Smooth muscle cell of the brain vasculature (primary cell): ENCODE data around the gene PACSIN3.

Source experiments
- DNase-seq: peaks from one replicate; pipeline ENCODE4 v3.0.0-alpha.2; 2012; ENCODE audit warnings: low read depth, low spot score

Gene PACSIN3

GRCh38 chr11:47176328-47177228 lies 9.7 kb downstream of the PACSIN3 start, which contains the start of gene ARFGAP2:
TSS of gene ARFGAP2 (minus strand) at chr11:47176879. CDS start at chr11:47176853, 26 bp downstream.
- peak; percentile 89 for DNase-seq

GRCh38 chr11:47175746-47176327 lies 10.4 kb downstream of the PACSIN3 start:
- DNase-seq = no peak

DNA sequence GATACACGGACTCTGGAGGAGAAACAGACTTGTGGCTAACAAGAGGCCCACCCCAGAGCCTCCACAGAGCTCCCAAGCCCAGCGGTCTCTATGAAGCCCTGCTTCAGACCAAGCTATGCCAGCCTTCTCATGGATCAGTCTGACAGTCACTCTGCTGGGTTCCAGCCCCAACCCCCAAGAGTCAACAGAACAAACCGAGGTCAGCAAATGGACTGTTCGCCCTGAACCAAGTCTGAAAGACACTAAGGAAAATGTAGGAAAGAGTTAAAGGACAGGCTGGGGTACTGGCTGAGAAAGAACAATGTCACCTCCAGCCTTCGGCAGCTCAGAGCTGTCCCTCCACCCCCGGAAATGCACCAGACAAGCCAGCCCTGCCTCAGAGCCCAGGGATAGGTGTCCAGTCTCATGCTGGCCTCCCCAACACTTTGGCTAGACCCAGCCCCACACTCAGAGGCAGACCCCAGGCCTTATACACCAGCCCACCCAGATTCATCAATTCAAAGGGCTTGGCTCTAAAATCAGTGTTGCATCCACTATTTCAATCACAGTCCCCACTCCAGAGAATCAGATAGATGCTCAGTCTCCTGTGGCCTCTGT lies 13.4 kb downstream of the PACSIN3 start:
- no peak for DNase-seq

GRCh38 chr11:47171856-47172255 lies 14.4 kb downstream of the PACSIN3 start:
- no peak for DNase-seq

DNA sequence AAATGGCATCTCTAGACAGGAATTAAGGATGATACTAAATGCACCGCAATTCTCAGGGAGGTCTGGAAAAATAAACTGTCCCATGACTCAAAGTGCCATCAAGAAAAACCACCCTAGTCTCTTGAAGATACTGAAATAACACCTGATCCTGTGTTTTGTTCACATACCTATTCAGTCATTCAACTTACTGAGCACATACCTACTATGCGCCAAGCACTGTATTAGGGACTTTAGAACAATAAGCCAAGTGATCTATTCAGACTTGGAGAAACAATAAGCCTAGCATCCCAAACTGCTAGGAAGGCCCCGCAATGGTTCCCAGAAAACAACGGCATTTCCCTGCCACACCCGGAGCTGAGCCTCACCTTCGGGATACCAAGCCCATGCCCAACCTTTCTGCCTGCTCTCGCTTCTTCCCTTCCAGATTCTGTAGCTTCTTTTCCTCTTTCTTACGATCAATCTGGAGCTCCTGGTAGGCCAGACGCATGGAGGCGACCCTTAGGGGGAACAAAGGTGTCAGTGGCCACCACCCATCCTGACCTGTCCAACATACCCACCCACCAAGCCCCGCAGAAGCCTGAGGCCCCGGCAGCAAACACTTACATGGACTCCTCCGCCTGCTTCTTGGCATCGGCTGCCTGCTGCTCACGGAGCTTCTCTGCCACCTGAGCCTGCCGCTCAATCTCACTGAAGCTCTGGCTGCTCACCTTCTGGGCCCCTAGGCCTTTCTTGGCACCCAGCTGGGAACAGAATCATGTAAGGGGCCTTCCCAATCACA lies 15.0 kb downstream of the PACSIN3 start:
- DNase-seq = no peak

GRCh38 chr11:47166368-47166767 lies 19.9 kb downstream of the PACSIN3 start:
- DNase-seq = no peak

DNA sequence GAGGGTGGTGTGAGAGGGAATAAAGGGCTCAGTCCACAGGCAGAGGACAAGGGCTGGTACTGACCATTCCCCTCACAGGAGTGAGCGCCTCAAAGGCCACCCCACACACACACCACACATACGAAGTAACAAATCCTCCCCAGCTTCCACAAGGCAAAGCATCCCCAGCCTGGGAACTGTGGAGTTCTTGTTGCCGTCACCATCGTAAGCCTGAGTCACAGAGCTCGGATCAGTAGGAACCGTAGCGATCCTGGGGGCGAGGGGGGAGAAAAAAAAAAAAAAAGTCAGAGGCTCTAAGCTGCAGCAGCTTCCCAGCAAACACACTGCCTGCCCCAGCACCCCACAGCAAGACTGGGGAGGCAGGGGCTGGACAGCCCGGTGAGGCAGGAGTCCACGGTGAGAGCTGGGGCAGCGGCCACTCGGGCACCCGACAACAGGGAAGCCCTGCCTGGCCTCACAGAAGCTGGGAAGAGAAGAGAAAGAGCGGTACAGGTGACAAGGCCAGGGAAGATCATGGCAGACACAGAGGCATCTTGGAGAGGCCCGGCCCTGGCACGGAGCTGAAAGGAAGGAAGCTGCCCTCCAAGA lies 20.9 kb downstream of the PACSIN3 start:
- DNase-seq = no peak

DNA sequence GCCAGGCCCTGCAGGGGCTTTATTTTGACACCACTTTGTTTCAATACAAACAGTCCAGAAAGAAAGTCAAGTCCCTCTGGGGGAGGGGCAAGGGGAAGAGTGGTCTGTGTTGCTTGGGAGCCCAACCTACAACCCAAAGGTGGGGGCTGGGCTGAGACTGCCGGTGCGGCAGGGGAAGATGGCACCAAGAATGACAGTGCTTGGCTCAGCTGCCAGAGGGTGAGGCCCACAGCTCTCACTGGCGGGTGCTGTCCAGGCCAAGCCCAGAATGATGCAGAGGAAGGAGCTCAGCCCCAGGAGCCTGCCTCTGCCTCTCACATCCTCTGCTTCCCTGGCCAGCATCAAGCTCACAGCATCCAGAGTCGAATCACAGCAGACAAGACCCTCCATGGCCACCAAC lies 21.9 kb downstream of the PACSIN3 start:
- DNase-seq = no peak

- DNase-seq = no peak
Observed at GRCh38 chr11:47163898-47164297, 22.3 kb downstream of the PACSIN3 start.

DNA sequence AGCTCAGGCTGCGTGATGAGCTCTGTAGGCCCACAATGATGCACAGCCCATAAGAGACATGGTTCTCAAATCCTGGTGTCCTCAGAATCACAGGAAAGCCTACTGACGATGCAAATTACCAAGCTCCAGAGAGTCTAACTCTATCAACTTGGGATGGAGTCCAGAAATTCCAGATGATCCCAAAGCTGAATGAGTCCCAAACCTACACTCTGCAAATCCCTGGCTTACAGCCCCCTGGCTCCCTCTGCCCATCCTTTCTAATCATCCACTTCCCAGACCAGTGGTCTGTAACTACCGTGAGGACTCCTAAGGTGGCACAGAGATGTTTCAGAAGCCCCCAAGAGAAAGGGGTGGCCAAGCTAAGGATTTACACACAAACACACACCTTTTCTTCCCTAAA lies 23.0 kb downstream of the PACSIN3 start:
- no peak for DNase-seq

- DNase-seq = no peak
Observed at GRCh38 chr11:47162426-47162825, 23.8 kb downstream of the PACSIN3 start.

DNA sequence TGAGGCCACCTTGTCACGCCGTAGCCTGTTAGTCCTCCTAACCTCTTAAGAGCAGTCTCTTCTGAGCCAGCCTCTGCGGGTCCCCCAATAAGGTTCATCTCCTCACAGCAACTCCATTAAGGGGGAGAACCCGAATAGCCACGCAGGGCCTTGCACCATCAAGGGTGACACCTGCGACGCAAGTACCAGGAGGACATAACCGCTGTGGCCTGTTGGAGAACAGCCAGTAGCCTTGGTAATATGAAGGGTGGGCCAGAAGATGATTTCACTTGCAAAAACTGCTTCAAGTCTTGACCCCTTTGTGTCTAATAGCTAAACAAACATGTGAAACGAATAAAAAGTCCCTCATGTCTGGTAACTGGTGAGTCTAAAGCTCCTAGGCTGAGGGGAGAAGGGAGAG lies 24.3 kb downstream of the PACSIN3 start:
- DNase-seq = no peak

GRCh38 chr11:47161134-47161854 lies 24.9 kb downstream of the PACSIN3 start:
- no peak for DNase-seq

DNA sequence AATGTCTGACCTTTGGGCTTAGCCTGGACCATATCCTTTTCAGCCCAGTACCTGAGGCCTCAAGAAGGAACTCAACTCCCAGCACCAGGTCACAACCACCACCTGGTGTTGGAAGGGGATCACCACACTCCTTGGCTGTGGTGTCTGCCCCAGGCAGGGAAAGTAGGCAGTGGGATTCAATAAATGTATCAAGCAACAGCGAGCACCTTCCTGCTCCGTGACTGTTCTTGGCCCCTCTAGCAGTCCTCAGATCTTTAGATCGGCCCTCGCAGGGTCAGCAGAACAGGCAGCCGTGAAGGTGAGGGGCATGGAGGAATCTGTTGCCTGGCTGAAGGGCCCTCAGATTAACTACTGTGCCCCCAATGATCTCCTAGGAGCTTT lies 25.5 kb downstream of the PACSIN3 start:
- DNase-seq = no peak

- no peak for DNase-seq
Observed at GRCh38 chr11:47158242-47158641, 28.0 kb downstream of the PACSIN3 start.

GRCh38 chr11:47157805-47158204 lies 28.4 kb downstream of the PACSIN3 start:
- DNase-seq = no peak

DNA sequence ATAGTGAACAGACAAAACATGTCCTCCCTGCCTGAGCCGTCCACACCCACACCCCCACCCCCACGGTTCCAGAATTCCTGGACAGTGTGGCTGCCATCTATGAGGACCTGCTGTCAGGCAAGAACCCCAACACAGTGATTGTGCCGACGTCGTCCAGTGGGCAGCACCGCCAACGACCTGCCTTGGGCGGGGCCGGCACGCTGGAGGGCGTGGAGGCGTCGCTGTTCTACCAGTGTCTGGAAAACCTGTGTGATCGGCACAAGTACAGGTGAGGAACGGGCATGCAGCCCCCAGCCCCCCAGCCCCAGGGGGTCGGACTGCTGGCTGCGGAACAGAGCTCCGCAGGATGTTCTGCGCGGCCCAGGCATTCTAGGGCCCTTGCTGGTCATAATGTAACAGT lies 29.3 kb downstream of the PACSIN3 start:
- no peak for DNase-seq

GRCh38 chr11:47156333-47156732 lies 29.9 kb downstream of the PACSIN3 start:
- no peak for DNase-seq

DNA sequence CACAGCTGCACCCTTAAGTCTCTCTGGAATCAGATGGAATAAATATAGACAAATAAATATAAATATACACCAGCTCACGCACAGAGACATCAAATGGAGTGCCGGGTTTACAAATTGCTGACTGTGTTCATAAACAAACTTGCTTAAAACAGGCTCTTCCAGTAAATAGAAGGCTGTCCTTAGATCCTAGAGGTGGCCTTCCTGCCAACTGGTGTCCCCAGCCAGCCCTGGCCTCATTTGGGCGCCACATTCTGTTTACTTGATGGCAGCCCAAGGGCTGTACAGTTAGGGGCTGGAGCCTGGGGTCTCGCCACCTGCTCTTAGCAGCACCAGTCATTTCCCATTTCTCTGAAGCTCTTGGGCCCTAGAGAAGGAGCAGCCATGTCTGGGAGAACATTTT lies 30.4 kb downstream of the PACSIN3 start:
- no peak for DNase-seq

DNA sequence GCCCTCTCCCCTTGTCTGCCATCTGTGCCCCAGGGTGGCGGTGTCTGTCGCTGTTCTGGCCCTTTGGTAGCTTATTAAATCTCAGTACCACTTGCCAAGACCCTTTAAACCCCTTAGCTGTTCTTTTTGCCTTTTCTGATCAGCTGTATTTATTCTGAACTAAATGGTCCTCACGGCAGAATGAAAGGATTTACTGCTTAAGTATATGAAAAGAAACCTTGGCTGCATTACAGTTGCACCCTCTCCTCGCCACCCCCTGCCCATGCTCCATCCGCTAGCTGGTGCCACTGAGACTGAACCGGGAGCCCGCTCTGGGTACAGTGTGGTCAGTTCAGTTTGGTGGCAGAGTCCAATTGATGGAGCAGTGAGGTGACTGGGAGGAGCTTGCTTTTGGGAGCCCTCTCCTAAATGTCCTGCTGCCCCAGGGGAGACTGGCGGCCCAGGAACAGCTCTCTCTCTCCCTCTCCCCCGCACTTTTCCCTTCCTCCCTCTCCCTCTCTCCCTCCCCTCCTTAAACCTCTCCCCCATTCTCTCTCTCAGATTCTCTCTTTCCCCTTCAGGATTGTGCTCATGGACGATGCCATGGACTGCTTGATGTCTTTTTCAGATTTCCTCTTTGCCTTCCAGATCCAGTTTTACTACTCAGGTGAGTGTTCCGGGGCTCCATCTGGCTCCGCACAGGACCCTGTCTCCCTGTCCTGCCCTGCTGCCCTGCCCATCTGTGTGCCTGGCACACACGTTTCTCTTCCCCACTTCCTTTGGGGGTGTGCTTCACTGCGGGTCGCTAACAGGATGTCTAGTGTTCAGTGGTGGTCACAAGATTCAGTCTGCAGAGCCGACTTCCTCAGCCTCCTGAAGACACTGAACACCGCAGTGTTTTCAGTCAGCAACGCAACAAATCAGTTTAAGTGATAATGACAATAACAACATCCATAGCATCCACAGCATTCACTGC lies 31.3 kb downstream of the PACSIN3 start:
- no peak for DNase-seq
